GM18868 (cell line): Measurements from ENCODE around the gene PCCA.
A peak's percentile ranks its signal among the peaks of the same experiment; 100 is the strongest.
"Not testable (repeated sequence)": the region's sequence is repeated elsewhere in the genome, so short reads cannot be mapped to it uniquely, and the experiment has no call there.

Source experiments
- ATAC-seq: cut with Tn5 transposase; IDR thresholded peaks from one replicate; pipeline ENCODE4 v1.9.1; 2021; ENCODE audit warnings: mild to moderate bottlenecking, moderate library complexity; ENCODE audit not compliant: unreplicated experiment

Gene PCCA

GRCh38 chr13:100565286-100565685 is 476.4 kb downstream of the PCCA start:
- ATAC-seq: no peak

- ATAC-seq: no peak
Measured at GRCh38 chr13:100566543-100566942, 477.6 kb downstream of the PCCA start.

GRCh38 chr13:100573121-100573520 is 484.2 kb downstream of the PCCA start:
- ATAC-seq: peak; percentile 98

GRCh38 chr13:100577239-100577638 is 488.3 kb downstream of the PCCA start:
- not testable (repeated sequence) for ATAC-seq
